Type B pancreatic cell (in vitro differentiated cells): ENCODE data around the gene BCL11B. TPM values are rescaled to one million over a fixed set of nuclear protein-coding genes. Genes with fewer than 3 reads are reported as not detected.

ENCODE experiments used
- DNase-seq: peaks from one replicate; pipeline ENCODE4 v3.0.0; 2021; ENCODE audit warnings: mixed read lengths; ENCODE audit not compliant: unreplicated experiment; ENCODE audit errors: extremely low spot score
- H3K27ac Mint-ChIP-seq: 2 replicates; pipeline ENCODE4 v1.8.0; 2021; ENCODE audit warnings: mild to moderate bottlenecking, mixed read lengths
- H3K27me3 Mint-ChIP-seq: 2 replicates; pipeline ENCODE4 v1.8.0; 2021; ENCODE audit warnings: mixed read lengths
- H3K36me3 Mint-ChIP-seq: 2 replicates; pipeline ENCODE4 v1.8.0; 2021; ENCODE audit warnings: mixed read lengths
- H3K4me1 Mint-ChIP-seq: one replicate; pipeline ENCODE4 v1.8.0; 2021; ENCODE audit warnings: mixed read lengths; ENCODE audit not compliant: unreplicated experiment
- H3K4me3 Mint-ChIP-seq: 2 replicates; pipeline ENCODE4 v1.8.0; 2021; ENCODE audit warnings: mild to moderate bottlenecking, mixed read lengths
- H3K9me3 Mint-ChIP-seq: 2 replicates; pipeline ENCODE4 v1.8.0; 2021; ENCODE audit warnings: mixed read lengths
- CTCF ChIP-seq: fragments of 200-600 bp; sonication (generic); conservative IDR thresholded peaks from 2 replicates; pipeline ENCODE4 v1.5.0; 2021; ENCODE audit warnings: antibody characterized with exemption, mild to moderate bottlenecking
- total RNA-seq: library from RNA; stranded (reverse); gene quantifications from 2 replicates; pipeline ENCODE4 v1.2.1, GENCODE V29; 2021; ENCODE audit warnings: low replicate concordance

Gene BCL11B
- total RNA-seq, 1 donor from 2014 or later = 11.4 TPM

GRCh38 chr14:99208318-99208717, 63.7 kb downstream of the BCL11B start:
- no peaks in the 10 kb centered on the region for H3K27me3 Mint-ChIP-seq

GRCh38 chr14:99207456-99207855, 64.5 kb downstream of the BCL11B start:
- Mint-ChIP-seq H3K27me3 (no peaks in the 10 kb centered on the region), H3K4me1 (peaks cover 24% of the 10 kb centered on the region), H3K27ac (no peak overlapping the region), H3K4me3 (no peak overlapping the region), H3K36me3 (peaks cover 10% of the 10 kb centered on the region), H3K9me3 (no peaks in the 10 kb centered on the region)
- no peak for DNase-seq
- TF ChIP-seq CTCF = no peak

More at GRCh38 chr14:99208318-99208717, 63.7 kb downstream of the BCL11B start:
- no peak overlapping the region for H3K27ac Mint-ChIP-seq
- no peak for TF ChIP-seq CTCF
- no peaks in the 10 kb centered on the region for H3K9me3 Mint-ChIP-seq
- no peak overlapping the region for H3K4me3 Mint-ChIP-seq
- no peak for DNase-seq
- peaks cover 10% of the 10 kb centered on the region for H3K36me3 Mint-ChIP-seq
- H3K4me1 Mint-ChIP-seq = peaks cover 20% of the 10 kb centered on the region

GRCh38 chr14:99206090-99206489, 65.9 kb downstream of the BCL11B start:
- Mint-ChIP-seq H3K4me1 (peaks cover 24% of the 10 kb centered on the region), H3K27ac (no peak overlapping the region), H3K27me3 (no peaks in the 10 kb centered on the region), H3K4me3 (no peak overlapping the region), H3K9me3 (no peaks in the 10 kb centered on the region), H3K36me3 (peaks cover 10% of the 10 kb centered on the region)
- no peak for TF ChIP-seq CTCF
- no peak for DNase-seq

- H3K36me3 Mint-ChIP-seq = peaks cover 10% of the 10 kb centered on the region
- H3K4me3 Mint-ChIP-seq = no peak overlapping the region
- no peak overlapping the region for H3K27ac Mint-ChIP-seq
- H3K9me3 Mint-ChIP-seq = no peaks in the 10 kb centered on the region
- H3K27me3 Mint-ChIP-seq = no peaks in the 10 kb centered on the region
- DNase-seq = no peak
- peaks cover 19% of the 10 kb centered on the region for H3K4me1 Mint-ChIP-seq
- no peak for TF ChIP-seq CTCF
Measured at GRCh38 chr14:99205086-99205688, 66.8 kb downstream of the BCL11B start.

GRCh38 chr14:99203801-99204200, 68.2 kb downstream of the BCL11B start:
- H3K9me3 Mint-ChIP-seq = no peaks in the 10 kb centered on the region
- H3K4me3 Mint-ChIP-seq = no peak overlapping the region
- H3K27ac Mint-ChIP-seq = no peak overlapping the region
- DNase-seq = no peak
- TF ChIP-seq CTCF = no peak
- peaks cover 22% of the 10 kb centered on the region for H3K4me1 Mint-ChIP-seq
- H3K36me3 Mint-ChIP-seq = peaks cover 10% of the 10 kb centered on the region
- no peaks in the 10 kb centered on the region for H3K27me3 Mint-ChIP-seq
